ENCODE measurements around the gene NDUFV1. TPM values are rescaled to one million over a fixed set of nuclear protein-coding genes. Genes with fewer than 3 reads are reported as not detected.
A peak's percentile ranks its signal among the peaks of the same experiment; 100 is the strongest.
"Not testable (repeated sequence)": the region's sequence is repeated elsewhere in the genome, so short reads cannot be mapped to it uniquely, and the experiment has no call there.

Gene NDUFV1
- total RNA-seq, 1 donor from 2014 or later: 273 TPM

GRCh38 chr11:67627812-67628624, 21.3 kb downstream of the NDUFV1 start:
- DNase-seq: no peak

GRCh38 chr11:67628710-67629385, 22.1 kb downstream of the NDUFV1 start:
- no peak for DNase-seq

- peak; percentile 89 for DNase-seq
Measured at GRCh38 chr11:67629386-67630227, 22.9 kb downstream of the NDUFV1 start, which contains the start of gene NUDT8. NUDT8 (minus strand) TSS chr11:67629937; CDS start chr11:67629911, 26 bp downstream.

GRCh38 chr11:67630228-67630942, 23.6 kb downstream of the NDUFV1 start:
- DNase-seq: peak; percentile 99

GRCh38 chr11:67630943-67631331, 24.2 kb downstream of the NDUFV1 start:
- DNase-seq: no peak

GRCh38 chr11:67631411-67631810, 24.7 kb downstream of the NDUFV1 start:
- no peak for DNase-seq

- no peak for DNase-seq
Measured at GRCh38 chr11:67631853-67632174, 25.1 kb downstream of the NDUFV1 start.

- no peak for DNase-seq
Measured at GRCh38 chr11:67632175-67632981, 25.6 kb downstream of the NDUFV1 start.

GRCh38 chr11:67632982-67633755, 26.4 kb downstream of the NDUFV1 start:
- no peak for DNase-seq

GRCh38 chr11:67633758-67634365, 27.1 kb downstream of the NDUFV1 start:
- DNase-seq: no peak

- DNase-seq: no peak
Measured at GRCh38 chr11:67634366-67635230, 27.9 kb downstream of the NDUFV1 start.

- no peak for DNase-seq
Measured at GRCh38 chr11:67635231-67635521, 28.4 kb downstream of the NDUFV1 start.

GRCh38 chr11:67636962-67637361, 30.2 kb downstream of the NDUFV1 start:
- DNase-seq: no peak

- DNase-seq: not testable (repeated sequence)
Measured at GRCh38 chr11:67637441-67637840, 30.7 kb downstream of the NDUFV1 start.

- DNase-seq: no peak
Measured at GRCh38 chr11:67638535-67639437, 32.0 kb downstream of the NDUFV1 start.

GRCh38 chr11:67639438-67639859, 32.7 kb downstream of the NDUFV1 start, which contains the start of gene TBX10:
TBX10 (minus strand) TSS chr11:67639763; CDS start chr11:67639472, 291 bp downstream.
- DNase-seq: no peak

- peak; percentile 68 for DNase-seq
Measured at GRCh38 chr11:67640021-67640757, 33.5 kb downstream of the NDUFV1 start.

Measured in tongue (tissue), 2 donors.